HG02973 (cell line): Measurements from ENCODE around the gene NMD3.
"Not testable (repeated sequence)": the region's sequence is repeated elsewhere in the genome, so short reads cannot be mapped to it uniquely, and the experiment has no call there.

ENCODE experiments used
- ATAC-seq: cut with Tn5 transposase; IDR thresholded peaks from one replicate; pipeline ENCODE4 v1.9.1; 2021; ENCODE audit warnings: moderate library complexity; ENCODE audit not compliant: unreplicated experiment

The NMD3 gene

DNA sequence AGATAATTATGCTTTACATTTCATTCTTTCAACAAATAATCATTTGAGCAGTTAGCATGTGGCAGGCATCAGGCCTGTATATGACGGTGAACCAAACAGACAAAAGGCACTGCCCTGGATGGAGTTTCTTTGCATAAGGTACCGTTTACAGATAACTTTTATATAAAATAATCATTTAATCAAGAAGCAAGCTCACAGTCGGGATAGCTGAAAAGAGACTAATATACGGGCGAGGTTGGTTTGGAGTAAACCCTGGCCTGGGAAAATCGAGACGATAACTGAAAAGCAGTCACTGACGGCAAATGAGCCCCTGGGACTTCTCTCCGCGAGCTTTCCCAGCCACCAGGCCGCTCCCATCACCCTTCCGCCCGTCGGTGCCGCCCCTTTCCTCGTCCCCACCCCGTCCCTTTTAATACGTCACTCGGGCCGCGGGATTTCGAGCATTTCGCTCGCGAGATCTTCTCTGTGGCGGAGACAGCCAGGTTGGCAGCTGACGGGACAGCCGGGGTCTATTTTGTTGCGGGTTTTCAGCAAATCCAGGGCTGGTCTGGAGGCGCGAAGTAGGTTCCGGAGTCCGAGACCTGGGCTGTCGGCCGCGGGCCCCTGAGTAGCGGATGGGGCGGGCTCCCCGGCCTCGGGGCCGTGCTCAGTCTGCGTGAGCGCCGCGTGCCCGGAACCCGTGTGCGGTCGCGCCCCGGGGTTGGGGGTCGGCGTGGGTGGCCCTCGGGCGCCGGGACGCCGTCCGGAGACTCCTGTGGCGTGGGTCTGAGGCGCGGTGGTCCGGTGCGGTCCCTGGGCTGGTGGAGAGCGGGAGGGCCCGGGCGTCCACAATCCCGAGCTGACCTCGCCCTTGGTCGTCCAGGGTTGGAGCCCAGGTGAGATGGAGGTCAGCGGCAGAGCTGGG lies at the start of gene NMD3:
TSS of gene NMD3 (plus strand) at position 462 of the 904 bp plus-strand sequence. CDS start 703 bp downstream, outside the sequence.
- peak; percentile 100 for ATAC-seq

DNA sequence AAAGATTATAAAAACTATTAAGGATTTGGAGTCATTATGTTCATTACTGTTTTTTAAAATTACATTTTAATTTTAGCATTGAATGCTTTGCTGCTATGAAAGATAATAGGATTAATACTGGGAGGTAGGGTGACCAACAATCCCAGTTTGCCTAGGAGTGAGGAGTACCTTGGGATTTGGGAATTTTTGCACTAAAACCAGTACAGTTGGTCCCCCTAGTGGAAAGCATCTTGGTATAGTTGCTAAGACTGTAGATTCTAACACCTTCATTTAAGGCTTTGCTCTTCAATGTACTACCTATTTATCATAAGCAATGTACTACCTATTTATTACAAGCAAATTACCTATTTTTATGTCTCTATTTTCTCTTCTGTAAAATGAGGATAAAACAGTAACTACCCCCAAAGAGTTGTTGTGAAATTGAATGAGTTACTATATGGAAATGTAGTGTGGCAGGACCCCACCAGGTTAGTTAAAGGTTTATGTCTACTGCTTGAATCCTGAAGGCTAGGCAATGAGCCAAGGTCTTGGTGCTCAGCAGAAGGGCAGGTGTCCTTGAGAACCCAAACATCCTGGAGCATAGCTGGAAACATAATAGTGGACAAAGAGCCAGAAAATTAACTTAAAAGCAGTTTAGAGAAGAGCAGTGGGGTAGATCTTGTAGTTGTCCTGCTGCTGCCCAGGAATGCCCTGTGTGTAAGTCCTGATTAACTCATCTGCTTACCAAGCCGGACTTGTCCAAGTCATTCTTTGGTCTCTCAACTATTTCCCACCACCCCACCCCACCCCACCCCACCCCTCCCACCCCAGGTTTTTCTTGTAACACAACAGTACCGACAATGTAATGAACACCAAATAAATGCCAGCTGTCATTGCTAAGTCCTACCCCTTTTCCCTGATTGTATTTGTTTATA lies 49.2 kb upstream of the NMD3 start:
- ATAC-seq, result no peak

GRCh38 chr3:161175506-161175905 lies 45.6 kb upstream of the NMD3 start:
- no peak for ATAC-seq

GRCh38 chr3:161177991-161178390 lies 43.1 kb upstream of the NMD3 start:
- ATAC-seq, result no peak

DNA sequence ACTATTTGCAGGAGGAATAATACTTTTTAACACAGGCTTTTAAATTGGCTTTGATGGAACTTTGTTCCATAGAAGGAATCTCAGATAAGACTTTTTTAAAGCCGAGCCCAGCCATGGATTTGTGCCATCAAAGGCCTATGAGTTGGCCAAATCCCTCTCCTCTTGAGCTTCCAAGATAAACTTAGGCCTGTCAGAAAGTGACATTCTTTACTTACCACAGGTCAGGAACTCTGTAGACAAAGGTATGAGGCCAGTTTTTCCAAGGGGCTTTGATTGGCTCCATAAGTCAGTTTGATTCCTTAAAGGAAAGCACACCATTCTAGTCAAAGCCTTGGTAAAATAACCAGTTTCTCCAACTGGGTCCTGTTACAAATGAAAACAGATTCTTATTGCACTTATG lies 39.7 kb upstream of the NMD3 start:
- ATAC-seq, result not testable (repeated sequence)

DNA sequence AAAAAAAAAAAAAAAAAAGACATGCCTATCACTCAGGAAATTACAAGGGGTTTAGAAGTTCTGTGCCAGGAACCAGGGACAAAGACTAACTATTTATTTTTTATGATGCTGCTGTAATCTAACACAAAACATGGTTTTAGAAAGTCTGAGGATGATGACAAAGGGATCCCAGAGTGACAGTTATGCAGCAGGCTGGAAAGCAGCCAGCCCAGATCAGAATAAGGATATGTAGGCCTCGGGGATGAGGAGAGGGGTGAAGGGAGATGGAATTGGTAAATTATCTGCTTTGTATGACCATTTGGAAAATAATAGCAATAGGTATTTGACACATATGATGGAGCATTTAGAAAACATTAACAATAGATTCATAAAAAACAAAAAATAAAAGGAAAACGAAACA lies 34.1 kb upstream of the NMD3 start:
- no peak for ATAC-seq

GRCh38 chr3:161197855-161198850 lies 23.0 kb upstream of the NMD3 start:
- ATAC-seq, result no peak

DNA sequence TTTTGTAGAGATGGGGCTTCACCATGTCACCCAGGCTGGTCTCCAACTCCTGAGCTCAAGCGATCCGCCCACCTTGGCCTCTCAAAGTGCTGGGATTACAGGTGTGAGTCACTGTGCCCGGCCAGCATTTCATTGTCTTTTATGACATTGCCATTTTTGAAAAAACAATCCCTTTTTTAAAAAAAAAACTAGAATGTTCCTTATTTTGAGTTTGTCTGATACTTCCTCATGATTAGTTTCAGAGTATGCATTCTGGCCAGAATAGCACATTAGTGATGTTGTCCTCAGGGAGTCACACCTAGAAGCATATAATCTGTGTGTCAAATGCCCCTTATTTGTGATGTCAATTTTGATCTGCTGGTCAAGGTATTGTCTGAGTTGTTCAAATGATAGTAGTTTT lies 21.2 kb upstream of the NMD3 start:
- no peak for ATAC-seq

GRCh38 chr3:161203485-161204098 lies 17.5 kb upstream of the NMD3 start:
- peak; percentile 71 for ATAC-seq

- no peak for ATAC-seq
Observed at GRCh38 chr3:161208931-161209330, 12.2 kb upstream of the NMD3 start.

- no peak for ATAC-seq
Observed at GRCh38 chr3:161212171-161212771, 8.8 kb upstream of the NMD3 start.

GRCh38 chr3:161212906-161213305 lies 8.2 kb upstream of the NMD3 start:
- no peak for ATAC-seq

- ATAC-seq, result no peak
Observed at GRCh38 chr3:161213644-161214043, 7.5 kb upstream of the NMD3 start.

DNA sequence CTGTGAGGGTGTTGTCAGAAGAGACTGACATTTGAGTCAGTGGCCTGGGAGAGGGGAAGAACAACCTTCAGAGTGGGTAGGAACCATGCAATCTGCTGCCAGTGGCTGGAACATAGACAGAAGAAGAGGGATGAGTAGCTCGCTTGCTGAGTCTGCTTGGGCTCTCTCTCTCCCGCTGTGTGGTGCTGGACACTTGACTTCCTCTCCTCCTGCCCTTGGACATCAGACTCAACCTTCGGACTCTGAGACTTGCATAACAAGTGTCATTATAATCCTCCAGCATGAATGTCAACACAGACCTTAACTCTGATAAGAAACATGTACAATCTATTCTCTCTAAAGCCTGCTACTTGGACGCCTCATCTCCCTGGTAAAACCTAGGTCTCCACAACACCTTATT lies 5.9 kb upstream of the NMD3 start:
- ATAC-seq, result no peak

DNA sequence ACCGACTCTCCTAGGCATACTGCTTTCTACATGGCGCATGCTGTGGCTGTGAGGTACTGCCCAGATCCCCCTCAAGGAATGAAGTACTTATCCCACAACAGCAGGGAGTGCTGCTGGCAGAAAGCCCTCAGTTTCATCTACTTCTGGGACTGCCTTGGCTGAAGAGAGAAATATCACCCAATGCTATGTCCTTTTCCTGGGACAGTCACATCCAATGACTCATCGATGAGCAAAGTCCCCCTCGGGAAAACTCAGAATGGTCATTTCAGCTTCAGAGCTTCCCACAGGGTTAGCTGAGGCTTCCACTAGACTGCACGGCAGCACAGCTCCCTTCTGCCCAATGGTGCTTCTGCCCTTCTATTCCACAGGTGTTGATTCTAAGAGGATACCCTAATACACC lies 3.6 kb upstream of the NMD3 start:
- ATAC-seq, result no peak

GRCh38 chr3:161219495-161219894 lies 1.6 kb upstream of the NMD3 start:
- ATAC-seq, result no peak

GRCh38 chr3:161221806-161222600 lies 892 bp downstream of the NMD3 start:
- no peak for ATAC-seq

DNA sequence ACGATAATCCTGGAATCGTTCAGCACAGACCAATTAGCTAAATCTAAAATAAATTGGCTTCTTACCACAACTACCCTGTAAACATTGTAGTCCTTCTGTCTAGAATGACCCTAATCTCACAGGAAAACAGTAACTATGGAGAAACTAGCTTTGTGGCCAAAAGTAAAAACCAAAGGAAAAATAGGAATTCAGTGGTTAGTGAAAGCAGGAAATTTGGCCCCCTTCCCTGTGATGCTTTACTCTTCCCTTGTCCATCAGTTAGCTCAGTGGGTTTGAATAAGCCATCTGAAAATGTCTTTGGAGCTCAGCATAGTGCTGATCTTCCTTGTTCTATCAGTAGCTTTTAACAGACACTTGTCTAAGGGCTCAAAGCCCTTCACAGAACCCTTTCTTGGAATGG lies 1.6 kb downstream of the NMD3 start:
- ATAC-seq, result no peak

GRCh38 chr3:161224786-161225185 lies 3.7 kb downstream of the NMD3 start:
- ATAC-seq, result no peak
